Activated CD4-positive, alpha-beta T cell treated with anti-CD3 and anti-CD28 coated beads, Interleukin-2, amount 50 U/mL, for 16 hours (primary cell): ENCODE measurements around the gene LILRB3.
"Not testable (repeated sequence)": the region's sequence is repeated elsewhere in the genome, so short reads cannot be mapped to it uniquely, and the experiment has no call there.

Source experiments
- DNase-seq: peaks from one replicate; pipeline ENCODE4 v3.0.0-alpha.2; 2020

The LILRB3 gene

DNA sequence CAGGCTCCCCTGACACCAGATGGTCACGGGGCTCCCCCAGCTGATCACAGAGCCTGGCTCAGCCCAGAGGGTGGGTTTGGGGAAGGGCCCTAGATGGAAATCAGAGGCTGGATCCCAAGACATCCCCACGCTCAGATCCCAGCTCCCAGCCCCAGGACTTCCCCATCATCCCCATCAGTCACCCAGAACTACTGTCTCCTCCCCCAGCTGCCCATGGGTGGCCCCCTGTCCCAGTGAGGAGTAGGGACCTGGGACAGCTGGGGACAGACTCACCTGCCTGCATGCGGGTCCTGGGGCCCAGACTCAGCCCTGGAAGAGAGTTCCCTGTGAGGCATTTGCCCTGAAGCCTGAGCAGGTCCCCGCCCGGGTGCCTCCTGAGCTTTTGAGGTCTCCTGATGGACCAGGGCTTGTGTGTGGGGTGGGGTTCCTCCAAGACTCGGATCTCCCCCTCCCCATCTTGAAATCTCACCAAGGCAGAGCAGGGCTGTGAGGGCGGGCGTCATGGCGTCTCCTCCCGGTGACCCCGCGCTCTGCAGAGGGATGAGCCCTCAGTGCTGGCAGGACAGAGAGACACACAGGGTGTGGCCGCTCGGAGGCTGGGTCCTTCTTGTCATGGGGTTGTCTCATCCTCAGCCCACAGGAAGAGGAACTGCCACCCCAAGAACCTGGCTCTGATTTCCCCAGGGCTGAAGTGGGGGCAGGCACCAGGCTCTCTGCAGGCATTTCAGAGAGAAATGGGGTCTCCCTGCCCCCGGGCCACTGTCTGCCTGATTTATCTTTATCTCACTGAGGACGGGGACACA is at the start of gene LILRB3:
TSS of gene LILRB3 (minus strand) at position 534 of the 803 bp plus-strand sequence. CDS start at position 503, 31 bp downstream.
- not testable (repeated sequence) for DNase-seq

DNA sequence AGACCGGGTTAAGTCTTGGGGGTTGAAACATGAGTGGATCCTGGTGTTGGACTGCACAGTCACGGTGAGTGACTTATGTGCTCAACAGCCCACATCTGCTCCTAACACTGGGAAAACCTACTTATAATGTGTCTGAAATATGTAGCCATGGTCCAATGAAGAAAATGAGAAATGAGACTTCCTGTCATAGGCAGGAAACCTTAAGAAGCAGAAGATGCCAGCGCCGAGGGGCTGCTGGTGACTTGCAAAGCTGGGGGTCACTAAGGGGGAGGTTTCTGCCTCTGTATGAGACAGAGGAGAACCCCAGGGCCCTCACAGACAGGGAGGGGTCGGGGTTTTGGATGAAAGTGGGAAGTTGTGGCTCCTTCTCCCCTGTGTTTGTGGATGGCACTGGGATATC is 49.4 kb upstream of the LILRB3 start:
- not testable (repeated sequence) for DNase-seq

GRCh38 chr19:54271587-54271986 is 48.8 kb upstream of the LILRB3 start:
- not testable (repeated sequence) for DNase-seq

- DNase-seq: no peak
Observed at GRCh38 chr19:54271106-54271505, 48.3 kb upstream of the LILRB3 start.

GRCh38 chr19:54268936-54269335 is 46.1 kb upstream of the LILRB3 start:
- DNase-seq: no peak

DNA sequence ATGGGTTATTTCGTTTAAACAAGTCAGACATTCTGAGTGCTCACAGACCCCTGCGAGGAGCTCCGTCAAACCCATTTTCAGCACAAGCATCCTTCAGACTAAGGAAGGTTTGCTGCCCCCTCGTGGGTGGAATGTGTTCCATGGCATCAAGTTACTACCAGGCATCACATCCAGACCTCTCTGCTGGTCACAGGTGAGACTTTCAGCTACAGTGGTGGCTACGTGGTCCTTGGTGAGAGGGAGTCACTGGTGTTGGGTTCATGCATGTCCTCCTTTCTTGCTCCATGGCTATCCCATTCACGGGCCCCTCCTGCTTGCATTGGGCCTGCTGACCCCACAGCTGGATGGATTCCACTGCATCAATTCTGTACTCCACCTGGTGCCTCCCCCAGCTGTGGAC is 43.3 kb upstream of the LILRB3 start:
- DNase-seq: peak; percentile 67

DNA sequence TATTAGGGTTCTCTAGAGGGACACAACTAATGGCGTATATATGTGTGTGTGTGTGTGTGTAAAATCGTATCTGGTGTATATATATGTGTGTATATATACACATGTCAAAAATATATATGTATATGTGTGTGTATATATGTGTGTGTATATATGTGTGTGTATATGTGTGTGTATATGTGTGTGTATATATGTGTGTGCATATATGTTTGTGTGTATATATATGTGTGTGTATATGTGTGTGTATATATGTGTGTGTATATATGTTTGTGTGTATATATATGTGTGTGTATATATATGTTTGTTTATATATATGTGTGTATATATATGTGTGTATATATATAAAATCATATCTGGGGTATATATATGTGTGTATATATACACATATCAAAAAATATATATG is 39.7 kb upstream of the LILRB3 start:
- no peak for DNase-seq

- DNase-seq: no peak
Observed at GRCh38 chr19:54262066-54262465, 39.3 kb upstream of the LILRB3 start.

DNA sequence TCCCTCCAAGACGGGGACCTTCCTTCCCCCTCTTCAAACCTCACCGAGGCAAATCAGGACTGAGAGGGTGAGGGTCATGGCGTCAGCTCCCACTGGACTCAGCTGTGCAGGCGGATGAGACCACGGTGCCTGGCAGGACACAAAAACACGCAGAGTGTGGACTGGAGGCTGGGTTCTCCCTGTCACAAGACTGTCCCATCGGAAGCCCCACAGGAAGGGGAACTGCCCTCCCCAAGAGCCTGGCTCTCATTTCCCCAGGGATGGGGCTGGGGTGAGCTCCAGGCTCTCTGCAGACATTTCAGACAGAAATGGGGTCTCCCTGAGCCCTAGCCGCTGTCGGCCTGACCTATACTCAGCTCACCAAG is 34.3 kb upstream of the LILRB3 start, which contains the start of gene LILRB5:
TSS of gene LILRB5 (minus strand) at position 158 of the 365 bp plus-strand sequence. CDS start at position 78, 80 bp downstream.
- DNase-seq: no peak

GRCh38 chr19:54256250-54257115 is 33.7 kb upstream of the LILRB3 start:
- no peak for DNase-seq

- no peak for DNase-seq
Observed at GRCh38 chr19:54255105-54255775, 32.4 kb upstream of the LILRB3 start.

DNA sequence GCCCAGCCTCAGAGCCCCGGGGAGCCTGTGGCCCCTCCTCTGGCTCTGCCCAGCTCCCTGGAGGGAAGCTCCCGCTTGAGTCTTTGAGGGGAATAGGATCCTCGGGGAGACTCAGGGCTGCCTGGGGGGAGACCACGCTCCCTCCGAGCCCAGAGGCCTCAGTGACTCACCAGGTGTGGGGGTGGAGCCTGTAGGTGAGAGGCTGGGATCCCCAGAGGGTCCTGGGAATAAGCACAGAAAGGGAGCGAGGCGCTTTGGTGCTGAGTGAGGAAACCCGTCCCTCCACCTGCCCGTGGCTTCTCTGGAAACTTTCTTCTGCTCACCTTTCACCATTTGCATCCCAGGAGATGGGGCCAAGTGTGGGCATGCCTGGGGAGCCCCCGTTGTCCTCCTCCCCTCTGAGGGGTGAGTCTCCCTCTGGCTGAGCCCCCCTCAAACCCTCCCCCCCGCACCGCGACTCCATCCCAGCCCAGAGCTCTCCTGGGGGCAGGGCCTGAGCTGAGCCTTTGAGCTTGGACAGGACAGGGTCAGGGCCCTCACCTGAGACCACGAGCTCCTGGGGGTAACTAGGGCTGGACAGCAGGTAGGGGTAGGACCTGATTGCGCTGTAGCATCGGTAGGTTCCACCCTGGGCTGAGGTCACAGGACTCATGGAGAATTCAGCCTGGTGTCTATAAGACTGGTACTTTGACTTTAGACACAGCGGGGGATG is 31.5 kb upstream of the LILRB3 start:
- no peak for DNase-seq

DNA sequence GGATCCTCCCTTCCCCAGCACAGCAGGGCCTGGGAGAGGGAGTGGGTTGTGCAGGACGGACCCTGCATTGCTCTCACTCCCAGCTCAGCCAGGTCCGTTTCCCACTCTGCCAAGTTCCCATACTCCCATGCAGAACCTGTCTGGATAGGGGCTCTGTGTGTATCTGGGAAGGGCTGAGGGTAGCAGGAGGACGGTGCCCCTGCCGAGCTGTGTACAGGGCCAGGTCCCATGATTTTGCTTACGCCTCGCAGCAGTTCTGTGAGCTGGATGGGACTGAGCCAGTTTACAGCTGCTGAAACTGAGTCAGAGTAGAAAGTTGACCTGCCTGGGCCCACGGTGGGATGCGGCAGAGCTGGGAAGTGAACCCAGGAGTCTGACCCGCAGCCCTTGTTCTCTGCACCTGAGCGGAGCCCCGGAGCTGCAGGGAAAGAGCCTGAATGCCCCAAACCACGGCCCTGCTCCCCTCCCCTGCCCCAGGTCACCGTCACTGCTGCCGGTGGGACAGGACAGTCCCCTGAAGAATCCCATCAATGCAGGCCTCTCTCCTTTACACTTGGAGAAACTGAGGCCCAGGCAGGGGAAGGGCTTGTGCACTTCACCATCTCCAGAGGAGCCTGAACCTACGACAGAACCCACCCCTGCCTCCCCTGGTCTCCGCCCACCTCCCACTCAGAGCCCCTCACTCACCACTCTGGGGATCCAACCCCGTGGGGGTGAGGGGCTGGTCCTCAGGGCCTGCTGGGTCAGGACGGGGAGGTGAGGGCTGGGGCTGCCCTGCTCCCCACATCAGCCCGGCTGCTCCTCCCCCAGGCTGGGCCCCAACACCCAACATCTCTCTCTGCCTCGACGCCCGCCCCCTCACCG is 30.8 kb upstream of the LILRB3 start:
- DNase-seq: no peak

GRCh38 chr19:54252845-54253244 is 30.0 kb upstream of the LILRB3 start:
- DNase-seq: no peak

DNA sequence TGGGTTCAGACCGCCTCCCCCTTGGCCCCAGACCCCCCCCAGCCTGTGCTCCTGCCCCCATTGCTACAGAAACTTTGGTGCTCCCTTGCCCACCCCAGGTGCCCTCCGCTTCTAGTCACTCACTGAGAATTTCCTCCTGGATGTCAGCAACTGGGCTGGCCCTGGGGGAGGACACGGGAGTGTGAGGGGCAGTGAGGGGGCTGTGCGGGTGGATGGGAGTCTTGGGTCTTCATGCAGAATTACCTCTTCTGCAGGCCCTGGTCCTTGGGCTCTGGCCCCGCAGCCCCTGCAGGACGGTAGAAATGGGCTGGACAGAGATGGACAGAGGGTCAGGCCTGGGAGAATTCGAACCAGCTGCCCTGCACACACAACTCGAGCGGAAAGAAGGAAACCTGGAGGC is 29.4 kb upstream of the LILRB3 start:
- no peak for DNase-seq

DNA sequence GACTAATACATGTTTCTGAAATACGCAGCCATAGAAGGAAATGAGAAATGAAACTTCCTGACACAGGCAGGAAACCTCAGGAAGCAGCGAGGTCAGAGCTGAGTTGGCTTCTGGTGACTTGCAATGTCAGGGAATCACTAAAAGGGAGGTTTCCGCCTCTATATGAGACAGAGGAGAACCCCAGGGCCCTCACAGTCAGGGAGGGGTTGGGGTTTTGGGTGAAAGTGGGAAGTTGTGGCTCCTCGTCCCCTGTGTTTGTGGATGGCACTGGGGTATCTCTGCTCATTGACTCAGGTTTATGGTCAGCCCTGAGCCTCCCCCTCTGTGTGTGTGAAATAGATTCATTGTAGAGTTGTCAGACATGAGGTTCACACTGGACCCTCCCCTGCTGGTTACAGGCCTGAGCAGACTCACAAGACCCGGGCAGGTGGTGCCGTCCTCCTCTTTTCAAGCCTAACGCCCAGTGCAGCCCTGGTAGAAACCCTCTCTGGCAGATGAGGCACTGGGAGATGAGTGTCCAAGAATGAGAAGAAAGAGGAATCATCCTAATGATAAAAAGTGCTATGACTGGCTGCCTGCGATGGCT is 25.3 kb upstream of the LILRB3 start:
- peak; percentile 64 for DNase-seq

DNA sequence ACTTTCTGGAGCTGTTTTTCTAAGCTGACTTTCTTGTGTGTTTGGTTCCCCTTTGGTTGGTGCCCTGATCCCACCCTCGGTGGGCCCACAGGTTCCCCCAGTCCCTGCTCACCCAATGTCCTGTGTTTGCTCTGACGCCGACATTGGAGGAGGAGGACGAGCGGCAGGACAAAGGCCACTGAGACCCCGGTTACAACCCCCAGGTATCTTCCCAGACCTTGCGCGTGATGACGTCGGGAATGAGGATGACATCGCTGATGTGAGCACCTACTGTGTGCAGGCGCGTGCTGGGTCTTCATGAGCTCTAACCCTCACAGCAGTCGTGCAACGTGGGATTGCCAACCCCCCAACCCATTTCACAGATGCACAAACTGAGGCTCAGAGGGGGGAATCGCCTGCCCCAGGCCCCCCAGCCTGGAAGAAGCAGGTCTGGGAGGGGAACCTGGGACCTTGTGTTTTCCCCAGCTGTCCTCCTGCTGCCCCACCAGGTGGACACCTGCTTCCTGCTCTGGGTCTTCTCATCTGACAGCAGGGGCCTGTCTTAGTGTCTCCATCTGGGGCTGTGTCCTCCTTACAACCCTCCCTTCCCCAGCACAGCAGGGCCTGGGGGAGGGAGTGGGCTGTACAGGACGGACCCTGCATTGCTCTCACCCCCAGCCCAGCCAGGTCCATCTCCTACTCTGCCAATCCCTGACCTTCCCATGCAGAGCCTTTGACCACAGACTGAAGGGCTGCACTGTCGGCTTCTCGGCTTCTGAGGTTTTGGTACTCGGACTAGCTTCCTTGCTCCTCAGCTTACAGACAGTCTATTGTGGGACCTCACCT is 24.5 kb upstream of the LILRB3 start:
- DNase-seq: no peak

DNA sequence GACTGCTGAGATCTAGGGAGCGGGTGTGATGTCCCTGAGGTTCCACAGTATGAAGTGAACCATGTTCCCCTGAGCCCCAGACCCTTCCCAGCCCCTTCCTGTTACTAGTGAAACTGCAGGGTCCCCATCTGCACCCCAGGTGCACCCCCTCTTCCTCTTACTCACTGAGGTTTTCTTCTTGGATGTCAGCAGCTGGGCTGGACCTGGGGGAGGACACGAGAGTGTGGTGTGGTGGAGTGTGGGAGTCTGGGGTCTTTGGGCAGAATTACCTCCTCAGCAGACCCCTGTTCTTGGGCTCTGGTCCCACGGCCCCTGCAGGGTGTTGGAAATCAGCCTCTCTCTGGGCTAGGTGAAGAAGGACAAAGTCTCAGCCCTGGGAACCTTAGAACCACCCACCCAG is 23.1 kb upstream of the LILRB3 start:
- no peak for DNase-seq

GRCh38 chr19:54243809-54244208 is 21.0 kb upstream of the LILRB3 start:
- not testable (repeated sequence) for DNase-seq

DNA sequence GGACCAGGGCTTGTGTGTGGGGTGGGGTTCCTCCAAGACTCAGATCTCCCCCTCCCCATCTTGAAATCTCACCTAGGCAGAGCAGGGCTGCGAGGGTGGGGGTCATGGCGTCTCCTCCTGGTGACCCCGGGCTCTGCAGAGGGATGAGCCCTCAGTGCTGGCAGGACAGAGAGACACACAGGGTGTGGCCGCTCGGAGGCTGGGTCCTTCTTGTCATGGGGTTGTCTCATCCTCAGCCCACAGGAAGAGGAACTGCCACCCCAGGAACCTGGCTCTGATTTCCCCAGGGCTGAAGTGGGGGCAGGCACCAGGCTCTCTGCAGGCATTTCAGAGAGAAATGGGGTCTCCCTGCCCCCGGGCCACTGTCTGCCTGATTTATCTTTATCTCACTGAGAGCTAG is 19.8 kb upstream of the LILRB3 start, which contains the start of gene LILRA6:
TSS of gene LILRA6 (minus strand) at position 145 of the 400 bp plus-strand sequence.
- not testable (repeated sequence) for DNase-seq
